ENCODE data around the gene SLC1A2.

Gene SLC1A2

DNA sequence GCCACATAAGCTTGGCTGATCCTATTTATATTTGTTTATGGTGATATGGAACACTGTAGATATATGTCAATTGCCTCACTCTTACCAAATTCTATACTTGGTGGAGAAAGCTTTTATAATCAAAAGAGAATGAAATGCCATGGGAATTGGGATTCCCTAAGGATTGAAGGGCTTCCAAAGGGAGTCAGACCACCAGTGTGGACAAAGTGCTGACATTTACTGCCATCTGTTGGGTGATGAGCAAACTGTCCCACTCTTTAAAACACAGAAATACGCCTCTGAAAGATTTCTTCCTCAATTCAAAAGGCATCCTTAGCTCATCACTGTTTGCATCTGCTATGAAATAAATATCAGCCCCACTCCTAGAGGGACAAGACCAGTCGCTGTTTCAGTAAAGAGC, 7.1 kb downstream of the SLC1A2 start:
- no peak for DNase-seq

DNA sequence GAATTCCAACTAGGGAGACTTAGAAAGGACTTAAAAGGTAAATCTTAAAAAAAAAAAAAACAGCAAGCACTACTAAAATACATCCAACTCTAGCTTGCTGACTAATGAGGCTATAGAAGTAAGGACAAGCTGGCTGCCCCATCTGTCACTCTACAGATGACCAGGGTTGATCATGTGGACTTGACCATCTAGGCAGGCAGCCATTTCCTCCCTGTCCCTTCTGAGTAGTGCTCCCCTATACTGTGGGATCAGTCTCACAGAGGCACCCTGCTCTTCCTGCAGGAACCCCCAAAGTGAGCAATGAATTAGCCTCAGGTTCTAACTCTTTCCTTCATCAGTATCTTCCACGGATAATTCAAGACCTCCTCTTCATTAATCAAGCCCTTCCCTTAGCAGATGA, 12.3 kb downstream of the SLC1A2 start:
- no peak for DNase-seq

DNA sequence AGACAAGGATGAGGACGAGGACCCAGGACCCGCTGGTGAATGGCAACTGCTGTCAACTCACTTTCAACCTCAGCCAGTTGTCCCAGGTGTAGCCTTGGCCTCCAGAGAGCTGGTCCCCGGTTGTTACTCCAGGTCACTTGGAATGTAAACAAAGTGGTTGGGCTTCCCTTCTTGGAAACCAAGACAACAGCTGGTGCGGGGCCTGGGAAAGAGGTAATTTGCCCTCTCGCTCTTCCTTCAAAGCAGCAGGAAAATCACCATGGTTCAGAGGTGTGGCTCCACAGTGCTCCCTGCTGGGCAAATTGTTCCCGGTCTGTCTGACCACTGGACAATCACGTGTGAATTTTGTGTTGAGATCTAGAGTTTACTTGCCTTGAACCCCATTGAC, 15.0 kb downstream of the SLC1A2 start:
- DNase-seq, result no peak

DNA sequence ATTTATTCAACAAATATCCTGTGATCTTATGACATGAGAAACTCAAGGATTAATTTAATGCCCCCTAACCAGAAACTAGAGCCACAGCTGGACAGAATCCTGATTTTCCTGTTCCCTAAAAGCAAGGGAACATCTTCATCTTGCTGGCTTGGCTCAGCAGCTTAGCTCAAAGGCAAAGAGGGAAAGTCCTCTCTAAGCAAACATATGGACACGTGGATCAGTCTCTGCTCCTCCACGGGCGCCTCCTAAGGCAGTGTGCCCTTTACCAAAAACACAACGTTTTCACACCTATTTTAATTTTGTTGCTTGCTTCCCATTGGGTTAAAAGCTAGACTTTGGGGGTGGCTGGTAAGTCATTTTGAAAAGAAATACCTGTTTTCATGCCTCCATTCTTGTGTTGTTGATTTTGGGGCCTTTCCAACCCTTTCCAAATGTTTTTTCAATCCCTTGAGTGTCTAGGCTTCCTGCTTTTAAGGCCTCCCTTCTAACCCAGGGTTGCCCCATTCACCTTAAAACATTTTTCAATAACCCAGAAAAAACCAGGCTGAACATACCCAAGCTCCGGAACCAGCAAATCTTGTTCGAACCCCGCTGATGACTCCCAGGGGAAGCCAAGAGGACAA, 15.5 kb downstream of the SLC1A2 start:
- no peak for DNase-seq

DNA sequence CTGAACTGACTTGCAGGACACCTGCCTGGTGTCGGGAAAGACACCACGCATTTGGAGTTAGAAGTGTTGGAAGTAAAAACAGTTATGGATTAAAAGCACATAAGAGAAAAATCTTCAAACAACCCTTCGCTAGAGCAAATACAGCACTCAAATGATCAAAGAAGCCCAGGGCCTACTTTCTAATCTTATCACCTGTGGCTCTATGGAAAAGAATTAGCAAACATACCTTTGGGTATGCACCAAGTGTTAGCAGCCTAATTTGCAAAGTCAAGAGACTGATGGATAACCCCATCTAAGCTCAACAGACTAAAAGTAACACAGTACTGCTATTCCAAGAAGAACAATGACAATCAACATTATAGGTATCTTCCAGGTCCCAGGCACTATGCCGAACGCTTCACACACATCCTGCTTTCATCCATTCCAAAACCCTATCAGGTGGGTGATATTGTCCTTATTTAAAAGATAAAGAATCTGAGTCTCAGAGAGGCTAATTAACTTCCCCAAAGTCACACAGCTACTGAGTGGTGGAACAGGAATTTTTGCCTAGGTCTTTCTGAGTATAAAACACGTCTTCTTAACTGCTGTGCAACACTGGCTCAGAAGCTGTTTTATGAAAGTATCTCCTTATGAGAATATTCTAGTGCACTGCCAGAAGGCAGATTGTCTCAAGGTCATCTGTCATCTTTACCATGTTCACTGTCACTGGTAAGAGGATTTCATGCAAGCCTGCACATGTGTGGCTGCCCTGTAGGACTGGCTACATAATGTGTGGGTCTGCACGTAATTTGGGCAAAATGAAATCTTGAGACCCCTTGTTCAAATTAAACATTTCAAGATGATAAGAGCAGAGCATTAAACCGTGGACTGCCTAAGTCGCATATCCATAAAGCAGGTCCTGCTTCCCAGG, 16.4 kb downstream of the SLC1A2 start:
- no peak for DNase-seq

DNA sequence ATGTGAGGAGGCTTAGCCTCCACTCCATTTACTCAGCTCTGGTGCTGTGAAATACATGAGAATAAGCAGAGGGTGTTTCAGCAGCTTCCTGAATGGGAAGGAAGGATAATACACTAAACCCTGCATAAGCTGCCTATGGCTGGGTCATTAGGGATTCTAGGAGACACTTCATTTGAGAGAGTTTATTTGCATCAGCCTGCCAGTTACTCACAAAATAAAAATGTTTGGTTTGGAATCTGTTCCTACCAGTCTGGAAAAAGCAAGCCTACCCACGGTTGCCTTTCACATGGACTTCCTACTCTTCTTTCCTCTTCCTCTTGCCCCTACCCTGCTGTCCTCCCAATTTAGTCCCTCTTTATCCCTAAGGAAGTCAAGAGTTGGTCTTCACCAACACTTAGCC, 20.5 kb downstream of the SLC1A2 start:
- no peak for DNase-seq

DNA sequence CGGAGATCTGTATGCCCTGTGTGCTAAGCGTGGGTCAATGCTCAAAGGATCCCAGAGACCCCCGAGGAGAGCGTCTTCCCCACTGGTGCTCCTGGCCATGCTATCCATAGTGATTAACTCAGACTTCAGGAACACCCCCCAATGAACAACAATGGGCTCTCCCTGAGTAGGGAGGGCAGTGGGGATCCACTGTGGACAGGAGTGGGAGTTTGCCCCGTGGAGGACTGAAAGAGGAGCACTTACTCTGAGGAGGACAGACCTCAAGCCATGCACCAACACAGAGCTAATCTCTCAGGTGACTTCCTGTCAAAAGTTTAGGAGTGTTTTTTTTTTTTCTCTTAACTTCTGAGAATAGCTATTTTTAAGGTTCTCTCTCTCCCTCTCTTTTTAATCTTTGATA, 24.4 kb downstream of the SLC1A2 start:
- no peak for DNase-seq

DNA sequence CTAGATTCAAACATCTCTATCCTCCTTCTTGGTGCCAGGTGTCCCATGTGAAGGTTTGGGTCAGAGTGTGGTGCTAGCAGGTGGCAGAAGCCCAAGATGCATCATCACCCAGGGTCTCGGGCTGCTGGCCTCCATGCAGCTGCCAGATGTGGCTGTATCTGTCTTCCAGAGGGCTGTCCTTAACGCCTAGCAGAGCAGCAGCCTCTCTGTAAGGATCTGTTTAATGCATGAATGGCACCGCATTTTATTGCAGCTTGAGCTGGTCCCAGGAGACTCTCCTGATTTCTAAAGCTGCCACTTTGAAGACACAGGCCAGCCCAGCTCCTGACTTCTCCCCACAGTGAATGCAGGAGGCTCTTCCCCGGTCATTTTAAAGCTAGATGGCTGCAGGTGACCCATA, 26.3 kb downstream of the SLC1A2 start:
- no peak for DNase-seq

DNA sequence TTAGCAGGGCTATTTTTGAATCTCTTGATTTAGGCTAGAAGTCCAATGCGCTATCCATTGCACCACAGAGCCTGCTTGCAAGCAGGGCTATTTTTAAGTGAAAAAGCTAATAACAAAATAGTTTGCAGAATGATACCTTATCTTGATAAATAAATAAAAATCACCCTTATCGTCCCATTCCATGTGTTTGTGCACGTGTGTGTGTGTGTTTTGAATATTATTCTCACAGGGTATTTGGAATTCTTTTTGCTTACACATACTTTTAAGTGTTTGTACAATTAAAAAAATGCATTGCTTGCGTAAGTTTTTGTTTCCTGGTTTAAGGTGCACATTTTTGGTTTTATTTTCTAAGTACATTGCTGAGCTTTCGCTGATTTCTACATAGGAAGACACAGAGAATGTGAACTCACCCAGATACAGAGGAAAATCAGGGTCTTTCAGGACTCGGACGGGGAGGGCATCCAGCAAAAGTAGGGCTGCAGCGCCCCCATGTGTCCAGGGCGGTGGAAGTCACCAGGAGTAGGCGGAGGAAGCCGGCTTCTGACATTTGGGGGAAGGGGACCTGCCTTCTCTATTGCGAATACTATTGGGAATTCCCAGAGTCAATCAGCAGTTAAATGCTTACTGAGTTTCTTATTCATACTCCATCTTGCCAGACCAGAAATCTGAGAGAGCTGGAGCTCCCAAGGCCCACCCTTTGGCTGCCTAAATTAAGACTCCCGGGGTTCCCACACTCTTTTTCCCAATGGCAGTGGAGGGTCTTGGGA, 27.3 kb downstream of the SLC1A2 start:
- peak; percentile 86 for DNase-seq

DNA sequence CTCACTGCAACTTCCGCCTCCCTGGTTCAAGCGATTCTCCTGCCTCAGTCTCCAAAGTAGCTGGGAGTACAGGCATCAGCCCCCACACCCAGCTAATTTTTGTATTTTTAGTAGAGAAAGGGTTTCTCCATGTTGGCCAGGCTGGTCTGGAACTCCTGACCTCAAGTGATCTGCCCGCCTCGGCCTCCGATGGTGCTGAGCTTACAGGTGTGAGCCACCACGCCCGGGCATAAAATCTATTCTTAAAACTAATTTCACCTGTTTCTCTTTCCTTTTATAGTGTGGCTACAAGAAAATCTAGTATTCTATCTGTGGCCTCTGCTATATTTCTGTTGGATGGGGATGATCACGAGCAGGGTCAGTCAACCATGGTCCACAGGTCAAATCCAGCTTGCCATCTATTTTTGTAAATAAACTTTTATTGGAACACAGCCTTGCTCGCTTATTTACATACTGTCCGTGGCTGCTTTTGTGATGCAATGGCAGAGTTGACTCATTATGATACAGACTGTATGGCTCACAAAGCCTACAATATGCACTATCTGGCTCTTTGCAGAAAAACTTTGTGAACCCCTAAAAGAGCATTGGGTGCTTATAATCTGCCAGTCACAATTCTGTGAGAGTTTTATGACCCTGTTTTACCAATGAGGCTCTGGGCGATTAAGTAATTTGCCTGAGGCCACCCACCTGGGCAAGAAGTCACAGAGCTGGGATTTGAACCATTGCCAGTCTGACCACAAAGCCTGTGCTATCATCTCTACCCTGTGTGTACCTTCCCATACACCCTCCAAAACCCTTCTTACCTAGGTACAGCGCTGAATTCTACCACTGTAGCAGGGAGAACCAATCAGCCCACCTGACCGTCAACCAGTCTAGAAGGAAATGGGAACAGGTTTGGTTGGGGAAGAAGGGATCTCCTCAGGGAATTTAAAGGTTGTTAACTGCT, 28.3 kb downstream of the SLC1A2 start:
- peak; percentile 29 for DNase-seq

DNA sequence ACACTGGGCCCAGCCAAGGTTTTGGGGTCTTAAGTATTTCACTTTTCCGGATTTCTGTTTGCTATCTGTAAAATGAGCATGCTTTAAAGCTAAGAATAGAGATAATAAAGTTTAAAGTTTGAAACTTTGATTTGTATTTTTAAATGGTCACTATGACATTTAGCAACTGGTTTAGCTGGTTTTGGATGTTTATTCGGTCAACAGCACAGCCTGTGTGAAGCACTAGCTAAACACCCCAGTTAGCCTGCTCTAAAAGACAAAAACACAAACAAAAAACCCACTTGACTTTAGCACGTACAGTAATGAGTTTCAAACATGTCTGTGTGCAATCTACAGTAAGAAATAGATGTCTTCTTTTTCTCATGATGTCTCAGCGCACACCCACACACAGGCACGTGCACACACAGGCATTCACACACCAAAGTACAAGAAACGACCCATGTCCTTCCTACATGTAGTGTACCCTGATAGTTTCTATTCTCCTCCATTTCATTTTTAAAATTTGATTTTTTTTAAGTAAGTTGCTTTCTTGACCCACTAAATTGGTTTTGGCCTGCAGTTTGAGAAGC, 29.4 kb downstream of the SLC1A2 start:
- DNase-seq, result peak; percentile 56

DNA sequence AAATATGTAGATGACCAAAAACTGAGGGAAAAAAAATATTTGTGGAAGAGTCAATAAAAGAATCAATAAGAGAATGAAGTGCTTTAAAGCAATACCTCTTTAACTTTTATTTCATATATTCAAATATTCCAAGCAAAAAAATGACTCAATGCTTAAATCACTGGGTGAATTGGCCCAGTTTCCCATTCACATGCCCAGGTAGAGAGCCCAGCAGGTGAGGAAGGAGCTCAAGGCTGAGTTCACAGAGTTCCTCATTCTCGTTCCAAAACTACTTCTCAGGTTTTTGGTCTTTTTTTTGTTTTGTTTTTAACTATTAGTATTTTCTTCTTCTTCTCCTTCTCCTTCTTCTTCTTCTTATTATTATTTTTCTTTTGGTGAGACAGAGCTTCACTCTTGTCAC, 30.2 kb downstream of the SLC1A2 start:
- no peak for DNase-seq

DNA sequence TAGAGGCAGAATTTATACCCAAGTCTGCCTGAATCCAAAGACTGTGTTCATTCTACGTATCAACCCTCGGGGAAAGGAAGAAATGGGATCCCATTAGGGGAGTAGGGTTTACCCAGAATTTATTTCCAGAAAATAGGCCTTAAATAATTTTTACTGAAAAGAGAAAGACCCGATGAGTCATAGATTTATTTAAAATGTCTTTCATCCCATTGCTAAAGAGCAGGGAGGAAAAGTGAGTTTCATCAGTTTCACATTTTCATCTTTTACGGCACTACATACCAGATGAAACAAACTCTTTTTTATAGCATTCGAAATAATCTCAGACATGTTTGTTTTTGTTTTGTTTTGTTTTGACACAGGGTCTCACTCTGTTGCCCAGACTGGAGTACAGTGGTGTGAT, 31.3 kb downstream of the SLC1A2 start:
- no peak for DNase-seq

DNA sequence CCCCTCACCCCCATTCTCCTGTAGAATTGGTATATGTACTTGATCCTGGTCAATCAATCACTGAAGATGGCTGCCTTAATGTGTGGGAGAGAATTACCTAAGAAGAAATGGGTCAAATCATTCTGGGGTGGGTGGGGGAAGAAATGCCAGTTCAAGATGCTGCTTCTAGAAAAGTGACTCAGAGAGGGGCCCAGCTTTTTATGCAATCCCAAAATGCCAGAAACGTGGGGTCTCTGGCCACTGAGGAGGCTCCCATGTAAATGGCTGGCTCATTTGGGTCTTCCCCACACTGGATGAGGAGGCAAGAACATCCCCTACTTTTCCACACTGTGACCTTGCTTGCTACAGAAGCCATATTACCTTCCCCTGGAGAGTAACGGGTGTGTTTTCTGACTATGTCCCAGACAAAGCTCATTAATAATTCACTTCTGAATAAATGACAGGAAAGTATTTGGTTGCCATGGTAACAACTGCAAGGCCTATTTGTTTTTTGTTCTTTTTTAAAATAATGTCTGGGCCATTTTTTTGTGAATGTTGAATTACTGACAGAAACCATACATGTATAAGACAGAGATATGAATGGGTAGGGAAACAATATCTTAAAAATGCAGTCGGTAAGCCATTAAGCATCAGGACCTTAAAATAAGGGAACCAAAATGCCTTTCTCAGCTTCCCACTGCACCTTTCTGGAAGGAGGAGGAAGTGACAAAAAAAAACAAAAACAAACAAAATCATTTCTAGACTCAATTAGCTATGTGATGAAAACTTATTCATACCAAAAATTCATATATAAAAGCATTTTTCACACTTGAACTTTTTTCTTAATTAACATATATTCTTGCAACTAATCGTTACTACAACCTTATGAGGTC, 32.0 kb downstream of the SLC1A2 start:
- DNase-seq, result no peak

DNA sequence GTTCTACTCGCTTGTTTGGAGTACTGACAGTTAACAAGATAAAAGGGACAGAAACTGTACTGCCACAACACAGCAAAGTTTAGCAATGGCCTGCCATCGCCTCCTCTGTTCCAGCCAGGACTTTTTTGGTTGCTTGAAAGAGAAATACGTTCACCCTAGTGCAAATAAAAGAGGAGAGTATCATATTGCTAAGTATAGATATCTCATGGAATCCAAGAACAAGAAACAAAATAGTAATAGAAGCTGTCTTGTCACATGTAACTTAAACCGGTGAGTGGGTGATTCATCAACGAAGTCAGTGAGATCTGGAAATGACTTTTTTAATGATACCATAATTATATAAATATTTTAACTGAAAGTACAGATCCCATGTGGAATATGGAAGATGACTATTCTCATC, 35.4 kb downstream of the SLC1A2 start:
- DNase-seq, result no peak

DNA sequence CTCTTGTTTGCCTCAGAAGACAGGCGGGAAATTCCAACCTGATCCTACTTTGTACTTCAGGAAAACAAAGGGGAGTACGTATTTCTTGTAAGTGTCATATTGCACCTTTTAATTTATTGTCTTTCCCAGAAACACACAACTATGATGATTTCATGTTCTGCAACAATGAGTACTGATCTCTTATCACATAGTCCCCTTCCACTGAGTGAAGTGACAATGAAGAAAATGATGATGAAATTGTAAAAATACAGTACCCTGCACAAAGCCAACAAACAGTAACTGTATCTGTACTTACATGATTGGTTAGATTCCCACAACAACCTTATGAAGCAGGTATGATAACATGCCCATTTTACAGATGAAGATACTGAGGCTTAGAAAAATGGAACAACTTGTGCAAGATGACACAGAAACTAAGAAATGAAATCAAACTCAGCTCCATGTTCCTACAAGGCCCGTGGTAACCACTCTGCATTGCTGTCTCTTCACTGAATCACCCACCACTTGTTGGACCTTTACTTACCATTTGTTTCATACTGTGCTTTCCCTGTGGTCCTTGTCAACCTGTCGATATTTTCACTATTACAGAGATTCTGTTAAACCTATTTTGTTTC, 37.5 kb downstream of the SLC1A2 start:
- no peak for DNase-seq

DNA sequence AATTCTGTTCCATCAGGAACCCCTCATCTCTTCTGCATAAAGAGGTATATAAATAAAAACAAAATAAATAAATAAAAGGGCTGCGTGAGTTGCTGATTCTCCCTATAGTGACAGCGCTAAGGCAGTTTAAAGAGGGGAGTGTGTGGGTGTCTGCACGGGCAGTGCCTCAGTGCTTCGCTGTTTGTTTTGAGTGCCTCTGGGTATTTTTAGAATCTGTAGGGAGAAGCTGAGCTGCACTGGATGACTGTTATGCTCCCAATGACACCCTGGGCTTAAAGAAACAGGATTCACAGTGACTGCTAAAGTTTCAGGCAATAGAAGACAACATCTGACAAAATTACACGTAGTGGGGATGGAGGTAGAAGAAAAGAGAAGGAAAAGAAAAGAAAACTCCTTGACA, 38.8 kb downstream of the SLC1A2 start:
- no peak for DNase-seq

DNA sequence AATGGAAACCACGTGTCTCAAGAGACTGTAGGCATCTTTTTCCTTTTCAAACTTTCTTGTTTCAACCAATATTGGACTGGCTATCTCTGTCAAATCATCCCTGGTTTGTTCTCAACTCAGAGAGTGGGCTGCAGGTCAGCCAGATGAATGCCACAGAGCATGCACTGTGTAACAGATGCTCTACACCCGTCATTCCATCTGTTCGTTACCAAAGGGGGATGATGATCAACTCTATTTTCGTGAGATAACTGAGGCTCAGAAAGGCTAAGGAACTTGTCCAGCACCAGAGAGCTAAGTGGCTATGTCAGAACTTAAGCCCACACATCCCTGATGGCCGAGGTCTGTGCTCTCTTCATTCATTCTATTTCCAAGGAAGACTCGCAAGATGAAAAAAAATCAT, 42.1 kb downstream of the SLC1A2 start:
- DNase-seq, result no peak

DNA sequence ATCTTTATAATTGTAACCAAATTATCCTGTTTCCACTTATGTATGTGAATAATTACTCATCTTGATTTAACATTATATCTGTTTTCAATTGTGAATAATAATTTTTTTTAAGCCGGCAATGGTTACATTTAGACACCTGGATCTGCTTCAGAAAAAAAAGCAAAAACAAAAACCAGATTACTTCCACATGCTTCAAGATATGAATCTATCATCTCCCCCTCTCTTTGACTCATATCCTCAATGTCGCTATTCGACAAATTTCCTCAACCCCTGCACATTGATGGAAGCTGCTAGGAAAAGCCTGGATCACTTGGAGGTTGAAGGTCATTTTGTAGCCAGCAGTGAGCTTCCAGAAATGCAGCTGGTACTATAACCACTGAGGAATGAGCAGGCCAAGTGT, 42.7 kb downstream of the SLC1A2 start:
- no peak for DNase-seq

DNA sequence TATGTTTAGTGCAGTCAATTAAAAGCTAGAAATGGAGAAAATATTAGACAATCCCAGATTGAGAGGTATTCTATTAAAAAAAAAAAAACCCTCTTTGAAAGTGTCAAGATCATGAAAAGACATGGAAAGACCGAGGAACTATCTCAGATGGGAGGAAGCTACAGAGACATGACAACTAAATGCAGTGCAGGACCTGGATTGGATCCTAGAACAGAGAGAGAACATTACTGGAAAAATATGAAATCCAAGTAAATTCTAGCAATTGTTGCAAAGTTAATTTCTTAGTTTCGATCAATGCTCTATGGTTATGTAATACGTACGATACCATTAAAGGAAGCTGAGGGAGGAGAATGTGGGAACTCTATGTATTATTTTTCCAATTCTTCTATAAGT, 43.2 kb downstream of the SLC1A2 start:
- no peak for DNase-seq

Data from activated naive CD4-positive, alpha-beta T cell treated with Interleukin-2 at 50 U/mL for 16 hours (primary cell).